ENCODE data around the gene ZBTB7C.

DNA sequence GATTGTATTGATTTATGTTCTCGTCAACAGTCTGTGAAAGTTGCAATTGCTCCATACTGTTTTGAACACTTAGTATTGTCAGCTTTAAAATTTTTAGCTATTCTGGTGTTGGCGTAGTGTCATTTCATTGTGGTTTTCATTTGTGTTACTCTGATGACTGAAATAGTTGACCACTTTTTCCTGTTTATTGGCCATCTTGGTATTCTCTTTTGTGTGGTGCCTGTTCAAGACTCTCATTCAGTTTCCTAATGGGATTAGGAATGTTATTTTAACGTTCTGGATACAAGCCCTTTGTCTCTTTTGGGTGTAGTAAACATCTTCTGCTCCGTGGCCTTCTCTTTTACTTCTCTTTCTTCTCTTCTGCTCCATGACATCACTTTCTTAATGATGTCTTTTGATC, 396.0 kb downstream of the ZBTB7C start:
- no peak for TF ChIP-seq POLR2A (IDR thresholded peaks at IDR 0.05; ENCODE audit: low read depth, low read length)
- no peak for TF ChIP-seq TAF1 (IDR thresholded peaks at IDR 0.05; ENCODE audit: low read depth, low read length)
- no peak for TF ChIP-seq POLR2AphosphoS5 (IDR thresholded peaks at IDR 0.05; ENCODE audit: low read depth, low read length)
- TF ChIP-seq SPI1 (IDR thresholded peaks at IDR 0.05; ENCODE audit: low read depth, low read length), result no peak
- TF ChIP-seq PAX5 (IDR thresholded peaks at IDR 0.05; ENCODE audit: insufficient read depth, low read length, severe bottlenecking), result no peak
- no peak for TF ChIP-seq POU2F2 (IDR thresholded peaks at IDR 0.05; ENCODE audit: low read depth, low read length)

All from GM12891 (cell line).